DMS 273 treated with DMSO at 0.1 percent for 48 hours (cell line): ENCODE results near the gene TTR.

Experiments used
- DNase-seq: peaks from one replicate; lab custom pipeline; 2025; lab: John Stamatoyannopoulos, UW

Gene TTR

GRCh38 chr18:31616586-31616985 is 24.9 kb downstream of the TTR start:
- no peak for DNase-seq

GRCh38 chr18:31617031-31617717 is 25.5 kb downstream of the TTR start:
- no peak for DNase-seq

DNA sequence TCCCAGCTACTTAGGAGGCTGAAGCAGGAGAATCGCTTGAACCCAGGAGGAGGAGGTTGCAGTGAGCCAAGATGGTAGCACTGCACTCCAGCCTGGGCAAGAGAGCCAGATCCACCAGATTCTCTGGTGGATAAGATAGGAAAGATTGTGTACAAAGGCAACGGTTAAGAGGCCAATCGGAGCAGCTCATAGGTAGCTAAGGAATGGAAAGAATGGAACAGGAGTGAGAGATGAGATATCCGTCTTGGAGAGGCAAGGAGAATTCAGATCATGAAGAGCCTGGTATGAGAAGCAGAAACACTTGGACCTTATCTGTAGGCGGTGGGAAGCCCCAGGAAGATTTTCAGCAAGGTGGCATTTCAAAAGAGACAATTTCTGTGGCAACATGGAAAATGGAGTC is 27.1 kb downstream of the TTR start:
- DNase-seq = no peak

DNA sequence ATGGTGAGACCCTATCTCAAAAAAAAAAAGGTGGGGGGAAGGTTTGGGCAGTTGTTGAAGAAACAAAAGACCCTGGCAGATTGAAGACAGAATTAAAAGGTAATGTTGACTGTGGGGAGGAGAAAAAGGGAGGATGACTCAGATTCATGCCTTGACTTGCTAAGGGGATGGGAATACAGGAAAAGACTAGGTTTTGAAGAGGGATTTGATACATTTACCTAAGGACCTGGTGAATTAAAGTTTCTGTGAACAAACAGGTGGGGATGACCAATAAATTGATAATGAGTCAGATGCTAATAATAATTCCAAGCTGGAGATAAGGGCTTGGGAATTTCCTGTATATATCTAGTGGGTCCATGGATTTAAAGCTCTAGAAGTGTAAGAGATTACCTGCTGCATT is 27.6 kb downstream of the TTR start:
- no peak for DNase-seq

DNA sequence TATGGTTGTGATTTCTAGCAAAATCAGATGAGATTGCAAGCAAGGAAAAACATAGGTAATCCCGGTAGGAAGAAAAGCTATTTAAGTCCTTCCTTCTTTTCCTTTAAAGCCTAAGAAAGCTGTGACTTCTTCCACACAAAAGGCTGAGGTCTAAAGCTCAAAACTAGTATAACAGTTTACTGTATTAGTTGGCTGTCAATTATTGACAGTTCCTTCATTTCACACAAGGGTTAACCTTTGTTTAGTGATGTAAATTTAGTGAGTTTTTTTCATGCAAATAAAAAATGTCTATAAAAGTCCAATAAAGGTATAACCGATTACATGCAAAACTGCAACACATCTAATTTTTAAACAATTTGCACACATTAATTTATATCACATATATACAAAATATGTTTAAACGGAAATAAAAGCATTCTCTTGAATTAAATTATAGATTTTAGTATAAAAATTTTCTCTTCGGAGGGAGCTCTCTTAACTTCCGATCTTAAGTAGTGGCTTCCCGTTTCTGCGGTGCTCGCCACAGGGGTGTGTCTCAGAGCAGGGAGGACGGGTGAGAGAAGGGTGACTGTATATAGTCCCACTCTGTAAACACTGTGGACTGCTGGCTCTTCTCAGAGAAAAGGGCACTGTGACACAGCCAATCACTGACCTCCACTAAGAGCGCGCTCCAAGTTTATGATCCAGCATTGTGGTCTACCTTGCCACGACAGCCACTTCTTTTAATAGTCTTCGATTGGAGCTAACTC is 33.4 kb downstream of the TTR start:
- no peak for DNase-seq

- no peak for DNase-seq
These were observed 34.7 kb downstream of the TTR start for GRCh38 chr18:31626409-31626808.

DNA sequence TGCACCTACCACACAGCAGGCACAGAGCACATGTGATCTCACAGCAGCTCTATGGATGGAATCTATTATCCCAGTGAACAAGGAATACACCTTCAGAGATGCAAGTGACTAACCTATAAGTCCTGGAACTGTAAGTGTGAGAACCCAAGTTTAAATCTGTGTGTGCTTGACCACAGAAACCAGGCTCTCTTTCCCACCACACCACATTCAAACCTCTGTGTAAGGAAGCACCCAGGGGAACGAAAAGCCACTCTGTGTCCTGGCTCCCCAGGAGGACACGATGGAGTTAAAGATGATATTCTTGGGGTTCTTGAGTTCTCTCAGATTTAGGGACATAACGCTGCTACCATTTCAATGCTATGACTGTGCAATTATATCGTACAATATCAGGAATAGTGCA is 38.9 kb downstream of the TTR start:
- DNase-seq = no peak

- no peak for DNase-seq
These were observed 39.8 kb downstream of the TTR start for GRCh38 chr18:31631526-31631925.

DNA sequence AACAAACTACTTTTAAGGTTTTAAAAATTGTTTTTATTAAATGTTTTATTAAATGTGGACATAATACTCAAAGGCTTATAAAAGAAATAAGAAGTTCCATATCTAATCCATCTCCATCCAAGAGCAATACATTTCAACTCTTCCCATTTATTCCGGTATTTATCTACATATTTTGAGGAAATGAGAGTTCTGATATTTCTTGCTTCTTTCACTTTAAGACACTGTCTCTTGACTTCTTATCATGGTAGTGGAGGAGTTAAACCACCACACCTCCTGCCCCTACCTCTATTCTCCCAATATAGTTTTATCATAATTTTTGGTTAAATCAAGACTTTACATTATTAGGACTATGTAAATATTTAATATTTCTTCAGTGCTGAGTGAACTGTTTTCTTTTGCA is 40.7 kb downstream of the TTR start:
- no peak for DNase-seq

GRCh38 chr18:31633392-31634330 is 42.0 kb downstream of the TTR start:
- DNase-seq = no peak

DNA sequence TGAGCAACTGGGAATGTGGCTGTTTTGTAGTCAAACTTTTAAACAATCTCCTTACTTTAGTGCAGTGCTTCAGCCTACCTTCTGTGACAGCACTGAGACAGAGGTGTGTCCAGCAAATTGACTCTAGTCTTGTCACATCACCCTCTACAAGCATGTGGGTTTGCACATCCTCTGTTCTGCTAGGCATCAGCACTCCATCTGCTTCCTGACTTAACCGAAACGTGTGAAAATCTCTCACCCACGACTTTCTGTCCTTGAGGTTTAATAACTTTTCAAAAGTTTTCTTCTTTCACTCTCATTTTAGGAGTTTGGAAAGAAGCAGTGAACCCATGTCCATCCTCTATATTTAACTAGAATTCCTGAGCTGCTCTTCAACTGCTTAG is 42.6 kb downstream of the TTR start:
- DNase-seq = no peak

GRCh38 chr18:31636387-31636786 is 44.7 kb downstream of the TTR start:
- DNase-seq = no peak

DNA sequence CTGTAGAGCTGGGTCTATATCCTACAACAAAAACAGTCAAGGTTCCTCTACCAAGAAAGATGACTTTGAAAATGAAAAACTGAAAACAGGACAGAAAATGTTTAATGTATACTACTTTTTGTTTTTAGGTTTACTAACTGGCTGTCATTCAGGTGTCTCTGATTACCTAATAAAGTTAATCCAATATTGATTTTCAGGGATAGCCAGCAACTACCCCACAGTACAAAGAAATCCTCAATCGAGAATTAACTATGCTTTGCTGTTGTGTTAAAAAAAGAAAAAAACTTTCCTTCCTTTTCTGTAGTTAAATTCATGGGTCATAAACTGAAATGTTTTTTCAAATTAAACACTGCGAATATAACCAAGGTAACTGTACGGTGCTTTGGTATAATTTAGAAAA is 45.8 kb downstream of the TTR start:
- DNase-seq = no peak

- no peak for DNase-seq
These were observed 51.3 kb downstream of the TTR start for GRCh38 chr18:31643003-31643402.

DNA sequence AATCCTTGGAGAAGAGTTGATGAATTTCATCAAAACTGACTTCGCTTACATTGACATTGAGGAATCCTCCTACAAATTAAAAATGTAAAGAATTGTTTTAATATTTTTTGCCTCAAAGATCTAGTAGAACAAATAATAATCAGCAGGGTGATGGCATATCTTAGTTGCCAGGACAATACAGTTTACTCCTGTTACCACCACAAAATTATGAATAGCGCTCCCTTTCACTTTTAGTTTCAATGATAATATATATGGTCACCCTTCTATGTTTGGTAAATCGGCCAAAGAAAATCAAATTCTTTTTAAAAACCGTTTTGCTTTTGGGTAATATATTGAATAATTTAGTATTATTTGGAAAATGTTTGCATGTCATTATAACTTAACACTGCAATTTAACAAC is 53.7 kb downstream of the TTR start:
- no peak for DNase-seq

GRCh38 chr18:31646332-31647126 is 54.9 kb downstream of the TTR start:
- no peak for DNase-seq

DNA sequence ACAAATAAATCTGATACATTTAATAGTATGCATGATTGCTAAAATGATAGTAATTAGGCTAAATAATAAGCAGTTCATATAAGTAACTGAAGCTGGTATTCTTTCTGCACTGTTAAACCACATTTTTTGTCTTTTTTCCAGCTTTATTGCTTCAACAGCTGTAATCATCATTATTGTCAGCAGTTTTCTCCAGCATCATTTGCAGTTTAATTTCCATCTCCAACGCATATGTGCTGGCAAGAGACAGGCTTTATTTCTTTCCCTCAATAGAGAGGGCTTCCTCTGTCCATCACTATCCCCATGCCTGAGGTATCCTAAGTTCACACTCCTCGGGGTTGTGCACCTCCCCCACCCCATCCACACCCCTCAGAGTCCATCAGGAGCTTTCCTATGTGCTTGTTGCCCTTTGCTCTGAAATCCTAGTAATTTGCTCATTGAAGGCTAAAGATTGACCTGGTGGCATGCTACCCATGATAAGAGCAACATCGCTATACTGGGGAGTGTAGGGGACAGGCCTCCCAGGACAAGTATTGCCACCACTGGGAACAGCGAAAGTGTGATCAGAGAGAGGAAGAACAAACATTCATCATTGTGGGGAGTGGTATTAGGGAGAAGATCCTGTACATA is 55.6 kb downstream of the TTR start:
- no peak for DNase-seq
